Left hindlimb (tissue), 1 donor: ENCODE measurements around the gene FER.
"Not testable (repeated sequence)": the region's sequence is repeated elsewhere in the genome, so short reads cannot be mapped to it uniquely, and the experiment has no call there.

Experiments used
- DNase-seq: peaks from one replicate; pipeline ENCODE4 v3.0.0-alpha.2; 2018

FER gene

DNA sequence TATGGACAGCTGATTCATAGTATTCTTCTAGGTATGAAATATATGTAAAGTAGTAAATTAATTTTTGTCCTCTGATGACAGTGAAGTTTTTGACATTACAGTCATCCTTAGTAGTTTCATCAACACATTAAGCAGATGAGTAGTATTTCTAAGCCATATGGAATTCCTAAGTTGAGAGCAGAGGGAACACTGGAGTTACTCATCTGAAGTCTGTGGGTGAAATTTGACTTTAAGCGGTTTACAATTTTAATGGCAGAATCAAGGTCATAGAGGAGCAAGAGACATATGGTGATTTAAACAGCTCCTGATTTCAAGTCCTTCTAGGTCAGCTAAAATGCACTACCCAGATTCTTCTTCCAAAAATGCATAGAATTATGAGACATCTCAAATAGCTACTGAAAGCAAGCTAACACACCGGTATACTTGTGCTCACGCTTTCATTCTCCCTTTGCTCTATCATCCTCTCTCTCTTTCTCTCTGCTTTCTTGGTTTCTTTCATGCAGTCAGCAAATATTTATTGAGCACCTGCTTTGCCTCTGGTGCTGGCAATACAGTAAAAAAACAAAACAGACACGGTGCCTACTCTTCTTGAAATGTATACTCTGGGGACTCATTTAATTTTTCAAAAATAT lies 235.9 kb downstream of the FER start:
- no peak for DNase-seq

DNA sequence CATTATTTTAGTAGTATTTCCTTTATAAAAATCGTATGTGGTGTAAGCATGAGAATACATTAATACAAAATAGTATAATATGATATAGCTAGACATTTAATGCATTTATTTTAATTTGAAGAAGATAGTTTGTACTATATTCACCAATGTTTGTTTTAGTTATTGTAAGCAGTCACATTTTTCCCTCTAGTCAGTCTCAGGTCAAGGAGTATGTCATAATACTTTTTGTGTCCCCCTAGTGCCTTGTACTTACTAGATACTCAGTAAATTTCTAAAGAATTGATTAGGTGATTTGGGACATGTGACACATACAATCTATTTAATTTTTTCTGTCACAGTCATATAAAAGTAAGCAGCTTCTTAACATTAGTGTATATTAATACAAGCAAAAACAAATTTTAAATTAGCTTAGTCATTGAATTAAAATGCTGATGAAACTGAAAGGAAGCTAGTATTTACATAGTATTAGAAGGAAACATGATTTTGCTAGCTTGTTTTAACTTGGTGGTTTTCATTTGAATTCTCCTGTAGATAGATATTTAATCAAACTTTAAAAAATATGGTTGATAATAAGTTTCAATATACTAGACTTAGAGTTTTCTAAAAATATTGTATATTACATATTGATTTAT lies 242.2 kb downstream of the FER start:
- no peak for DNase-seq

DNA sequence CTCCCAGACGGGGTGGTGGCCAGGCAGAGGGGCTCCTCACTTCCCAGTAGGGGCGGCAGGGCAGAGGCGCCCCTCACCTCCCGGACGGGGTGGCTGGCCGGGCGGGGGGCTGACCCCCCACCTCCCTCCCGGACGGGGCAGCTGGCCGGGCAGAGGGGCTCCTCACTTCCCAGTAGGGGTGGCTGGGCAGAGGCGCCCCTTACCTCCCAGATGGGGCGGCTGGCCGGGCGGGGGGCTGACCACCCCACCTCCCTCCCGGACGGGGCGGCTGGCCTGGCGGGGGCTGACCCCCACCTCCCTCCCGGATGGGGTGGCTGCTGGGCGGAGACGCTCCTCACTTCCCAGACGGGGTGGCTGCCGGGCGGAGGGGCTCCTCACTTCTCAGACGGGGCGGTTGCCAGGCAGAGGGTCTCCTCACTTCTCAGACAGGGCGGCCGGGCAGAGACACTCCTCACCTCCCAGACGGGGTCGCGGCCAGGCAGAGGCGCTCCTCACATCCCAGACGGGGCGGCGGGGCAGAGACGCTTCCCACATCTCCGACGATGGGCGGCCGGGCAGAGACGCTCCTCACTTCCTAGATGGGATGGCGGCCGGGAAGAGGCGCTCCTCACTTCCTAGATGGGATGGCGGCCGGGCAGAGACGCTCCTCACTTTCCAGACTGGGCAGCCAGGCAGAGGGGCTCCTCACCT lies 244.8 kb downstream of the FER start:
- DNase-seq, result not testable (repeated sequence)

DNA sequence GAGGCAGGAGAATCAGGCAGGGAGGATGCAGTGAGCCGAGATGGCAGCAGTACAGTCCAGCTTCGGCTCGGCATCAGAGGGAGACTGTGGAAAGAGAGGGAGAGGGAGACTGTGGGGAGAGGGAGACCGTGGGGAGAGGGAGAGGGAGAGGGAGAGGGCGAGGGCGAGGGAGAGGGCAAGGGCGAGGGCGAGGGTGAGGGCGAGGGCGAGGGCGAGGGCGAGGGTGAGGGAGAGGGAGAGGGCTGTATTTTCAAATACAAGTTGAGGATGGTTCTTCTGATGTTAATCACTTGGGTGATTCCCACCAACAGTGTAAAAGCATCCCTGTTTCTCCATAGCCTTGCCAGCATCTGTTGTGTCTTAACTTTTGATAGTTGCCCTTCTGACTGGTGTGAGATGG lies 245.7 kb downstream of the FER start:
- DNase-seq, result not testable (repeated sequence)

DNA sequence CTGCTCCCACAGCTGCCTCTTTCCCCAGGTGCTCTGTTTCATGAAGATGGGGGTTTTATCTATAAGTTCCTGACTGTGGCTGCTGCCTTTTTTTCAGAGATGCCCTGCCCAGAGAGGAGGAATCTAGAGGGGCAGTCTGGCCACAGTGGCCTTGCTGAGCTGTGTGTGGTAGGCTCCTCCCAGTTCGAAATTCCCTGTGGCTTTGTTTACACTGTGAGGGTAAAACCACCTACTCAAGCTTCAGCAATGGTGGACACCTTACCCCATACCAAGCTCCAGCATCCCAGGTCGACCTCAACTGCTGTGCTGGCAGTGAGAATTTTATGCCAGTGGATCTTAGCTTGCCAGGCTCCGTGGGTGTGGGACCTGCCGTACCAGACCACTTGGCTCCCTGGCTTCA lies 250.0 kb downstream of the FER start:
- no peak for DNase-seq

DNA sequence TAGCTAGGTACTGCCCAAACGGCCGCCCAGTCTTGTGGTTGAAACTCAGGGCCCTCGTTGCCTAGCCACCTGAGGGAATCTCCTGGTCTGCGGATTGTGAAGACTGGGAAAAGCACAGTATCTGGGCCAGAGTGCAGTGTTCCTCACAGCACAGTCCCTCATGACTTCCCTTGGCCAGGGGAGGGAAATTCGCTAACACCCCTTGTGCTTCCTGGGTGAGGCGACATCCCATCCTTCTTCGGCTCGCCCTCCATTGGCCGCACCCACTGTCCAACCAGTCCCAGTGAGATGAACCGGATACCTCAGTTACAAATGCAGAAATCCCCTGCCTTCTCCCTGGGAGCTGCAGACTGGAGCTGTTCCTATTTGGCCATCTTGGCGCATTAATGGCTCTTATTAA lies 250.5 kb downstream of the FER start:
- no peak for DNase-seq

DNA sequence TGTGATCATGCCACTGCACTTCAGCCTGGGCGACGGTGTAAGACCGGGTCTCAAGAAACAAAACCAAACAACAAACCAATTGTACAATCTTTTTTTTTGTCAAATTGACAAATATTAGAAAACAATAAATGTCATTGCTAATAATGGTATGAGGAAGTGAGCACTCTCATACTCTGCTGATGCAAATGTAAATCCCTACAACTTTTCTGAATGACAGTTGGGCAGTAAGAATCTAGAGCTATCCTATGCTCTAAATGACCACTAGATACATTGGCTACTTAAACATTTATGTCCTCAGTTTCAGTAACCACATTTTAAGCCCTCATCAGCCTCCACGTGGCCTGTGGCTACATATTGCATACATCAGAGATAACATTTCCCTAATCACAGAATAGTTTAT lies 256.2 kb downstream of the FER start:
- no peak for DNase-seq

DNA sequence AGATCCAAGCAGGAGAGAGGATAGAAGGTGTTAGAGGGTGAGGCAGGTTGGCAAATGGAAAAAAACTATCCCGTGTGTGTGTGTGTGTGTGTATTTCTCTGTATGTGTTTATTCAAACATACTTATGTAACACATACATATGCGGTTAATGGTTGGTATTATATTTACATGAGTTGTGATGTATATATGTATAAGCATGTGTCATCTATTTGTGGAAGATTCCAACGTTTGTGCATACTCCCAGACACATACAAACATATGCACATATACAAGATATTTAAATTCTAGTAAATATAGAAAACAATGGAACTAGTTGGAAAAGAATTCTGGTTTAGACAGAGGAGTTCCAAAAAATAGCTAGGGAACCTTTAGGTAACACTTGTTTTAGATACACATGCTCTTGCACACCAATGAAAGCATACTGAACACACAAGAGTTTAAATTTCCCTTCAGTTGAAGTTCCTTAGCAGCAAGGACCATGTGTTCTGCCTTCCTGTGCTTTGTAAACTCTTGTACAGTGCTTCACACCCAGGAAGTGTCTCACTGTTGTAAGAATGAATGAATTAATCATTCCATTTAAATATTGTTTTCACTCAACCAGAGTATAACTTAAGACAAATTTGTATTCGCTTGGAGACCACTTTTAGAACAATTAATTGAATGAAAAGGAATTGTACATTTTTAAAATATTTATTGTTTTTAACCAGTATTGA lies 257.8 kb downstream of the FER start:
- no peak for DNase-seq

DNA sequence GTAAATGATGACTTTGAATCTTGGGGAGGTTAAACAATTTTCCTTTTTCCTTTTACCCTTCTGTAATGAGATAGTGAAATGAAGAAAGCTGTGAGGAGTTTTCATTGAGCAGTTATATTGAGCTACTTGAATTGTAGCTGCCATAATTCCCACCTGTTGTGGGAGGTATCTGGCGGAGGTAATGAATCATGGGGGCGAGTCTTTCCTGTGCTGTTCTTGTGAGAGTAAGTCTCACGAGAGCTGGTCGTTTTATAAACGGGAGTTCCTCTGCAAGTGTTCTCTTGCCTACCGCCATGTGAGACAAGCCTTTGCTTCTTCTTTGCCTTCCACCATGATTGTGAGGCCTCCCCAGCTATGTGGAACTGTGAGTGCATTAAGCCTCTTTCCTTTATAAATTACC lies 258.4 kb downstream of the FER start:
- DNase-seq, result no peak

DNA sequence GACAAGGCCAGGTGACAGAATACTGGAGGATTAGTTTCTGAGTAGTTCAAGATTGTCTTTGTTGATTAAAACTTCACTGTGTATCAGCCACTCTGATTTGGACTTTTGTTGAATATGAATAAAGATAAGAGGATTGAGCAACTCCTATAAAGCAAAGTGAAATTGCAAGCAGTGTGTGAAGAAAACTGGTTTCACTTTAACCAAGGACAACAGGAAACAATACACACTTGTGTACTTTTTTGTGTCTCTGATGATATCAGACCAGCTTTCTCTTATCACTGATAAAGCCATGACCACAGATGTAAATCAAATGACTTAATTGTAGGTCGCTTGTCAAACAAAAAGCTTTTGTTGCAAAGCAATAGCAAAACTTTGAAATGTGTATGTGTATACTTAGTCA lies 268.6 kb downstream of the FER start:
- no peak for DNase-seq

DNA sequence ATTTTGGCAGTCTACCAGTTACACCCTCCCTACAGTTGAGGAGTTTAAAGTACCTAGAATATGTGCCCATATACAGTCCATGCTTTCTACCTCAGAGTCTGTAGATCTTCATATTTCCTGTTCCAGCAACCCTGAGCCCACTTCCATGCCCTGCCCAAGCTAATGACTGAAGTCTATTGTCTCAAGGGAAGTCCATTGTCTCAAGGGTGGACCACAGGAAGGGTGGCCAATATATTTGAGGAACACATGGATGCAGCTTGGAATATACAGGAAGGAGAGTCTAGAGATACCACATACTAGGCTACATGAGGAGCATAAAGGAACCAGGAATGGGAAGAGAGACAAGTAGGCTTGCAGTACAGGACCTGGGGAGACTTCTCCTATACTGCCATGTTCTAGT lies 274.4 kb downstream of the FER start:
- DNase-seq, result no peak

DNA sequence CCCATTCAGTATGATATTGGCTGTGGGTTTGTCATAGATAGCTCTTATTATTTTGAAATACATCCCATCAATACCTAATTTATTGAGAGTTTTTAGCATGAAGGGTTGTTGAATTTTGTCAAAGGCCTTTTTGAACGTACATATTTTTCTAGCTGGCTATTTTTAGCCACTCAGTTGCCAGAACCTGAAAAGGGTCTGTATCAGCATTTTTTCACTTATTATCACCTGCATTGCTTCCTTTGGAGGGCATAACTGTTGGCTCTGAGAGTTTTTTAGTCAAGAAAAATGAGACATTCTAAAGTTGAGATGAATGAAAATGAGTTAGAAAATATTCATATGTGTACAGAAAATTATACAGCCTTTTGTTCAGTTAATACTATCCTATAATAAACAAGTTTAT lies 278.0 kb downstream of the FER start:
- DNase-seq, result not testable (repeated sequence)

DNA sequence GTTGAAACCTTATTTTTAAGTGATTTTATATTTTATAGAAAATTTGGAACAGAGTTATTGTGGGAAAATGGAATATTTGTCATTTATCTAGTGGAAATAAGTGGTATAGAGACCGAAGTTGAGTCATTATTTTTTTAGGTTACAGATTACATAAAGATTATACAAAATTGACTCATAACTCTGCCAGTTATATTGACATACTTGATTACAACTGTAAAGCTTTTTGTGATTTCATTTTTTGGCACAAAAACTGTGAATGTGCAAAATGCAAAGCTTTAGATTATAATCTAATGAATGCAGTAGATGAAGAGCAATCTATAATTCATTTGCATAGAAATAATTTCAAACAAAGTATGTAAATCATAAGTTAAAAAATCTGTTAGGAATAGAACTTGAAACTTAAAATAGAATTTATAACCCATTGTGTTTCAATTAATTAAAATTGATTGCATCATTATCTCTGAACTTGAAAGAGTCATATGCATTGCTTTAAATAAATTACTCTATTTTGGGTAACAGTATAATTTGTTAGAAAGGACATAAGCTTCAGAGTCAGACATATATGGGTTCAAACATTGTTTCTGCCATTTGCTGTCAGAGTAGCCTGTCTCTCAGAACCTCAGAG lies 280.4 kb downstream of the FER start:
- DNase-seq, result no peak

DNA sequence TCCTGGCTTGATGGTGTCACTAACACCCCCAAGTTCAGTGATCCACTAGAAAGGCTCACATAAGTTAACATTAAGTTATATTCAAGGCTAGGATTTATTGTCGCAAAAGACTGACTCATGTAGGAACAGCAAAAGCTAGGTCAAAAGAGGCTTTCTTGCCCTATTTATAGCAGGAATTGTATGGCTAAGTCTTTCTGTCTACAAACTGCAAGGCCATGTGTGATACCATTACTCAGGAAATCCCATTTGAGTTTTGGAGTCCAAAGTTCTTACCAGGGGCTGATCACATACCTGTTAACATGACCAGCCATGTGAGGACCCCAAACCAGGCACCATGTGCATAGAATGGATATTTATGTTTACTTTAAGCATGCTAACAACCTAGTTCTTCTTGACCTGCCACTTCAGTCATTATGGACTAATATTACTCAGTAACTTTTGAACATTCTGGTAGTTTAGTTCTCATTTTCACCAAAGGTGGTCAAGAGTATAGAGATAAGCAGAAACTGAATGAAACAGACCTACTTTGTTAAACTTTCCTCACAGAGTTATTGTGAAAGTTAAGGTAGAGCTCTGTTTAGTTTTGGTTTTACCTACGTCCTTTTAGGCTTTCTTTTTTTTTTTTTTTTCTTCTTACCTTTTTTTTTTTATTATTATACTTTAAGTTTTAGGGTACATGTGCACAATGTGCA lies 281.1 kb downstream of the FER start:
- DNase-seq, result no peak

DNA sequence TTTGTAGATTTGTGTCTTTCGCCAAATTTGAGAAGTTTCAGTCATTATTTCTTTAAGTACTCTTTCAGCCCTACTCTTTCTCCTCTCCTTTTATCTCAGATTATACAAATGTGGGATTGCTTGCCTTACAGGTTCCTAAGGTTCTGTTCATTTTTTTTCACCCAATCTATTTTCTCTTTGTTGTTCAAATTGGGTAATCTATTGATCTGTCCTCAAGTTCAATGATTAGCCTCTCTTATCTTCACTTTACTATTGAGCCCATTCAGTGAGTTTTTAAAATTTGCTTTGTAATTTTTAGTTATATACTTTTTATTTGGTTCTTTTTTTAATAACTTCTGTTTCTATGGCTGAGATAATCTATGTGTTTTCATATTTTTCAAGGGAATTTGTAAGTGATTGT lies 282.1 kb downstream of the FER start:
- no peak for DNase-seq

DNA sequence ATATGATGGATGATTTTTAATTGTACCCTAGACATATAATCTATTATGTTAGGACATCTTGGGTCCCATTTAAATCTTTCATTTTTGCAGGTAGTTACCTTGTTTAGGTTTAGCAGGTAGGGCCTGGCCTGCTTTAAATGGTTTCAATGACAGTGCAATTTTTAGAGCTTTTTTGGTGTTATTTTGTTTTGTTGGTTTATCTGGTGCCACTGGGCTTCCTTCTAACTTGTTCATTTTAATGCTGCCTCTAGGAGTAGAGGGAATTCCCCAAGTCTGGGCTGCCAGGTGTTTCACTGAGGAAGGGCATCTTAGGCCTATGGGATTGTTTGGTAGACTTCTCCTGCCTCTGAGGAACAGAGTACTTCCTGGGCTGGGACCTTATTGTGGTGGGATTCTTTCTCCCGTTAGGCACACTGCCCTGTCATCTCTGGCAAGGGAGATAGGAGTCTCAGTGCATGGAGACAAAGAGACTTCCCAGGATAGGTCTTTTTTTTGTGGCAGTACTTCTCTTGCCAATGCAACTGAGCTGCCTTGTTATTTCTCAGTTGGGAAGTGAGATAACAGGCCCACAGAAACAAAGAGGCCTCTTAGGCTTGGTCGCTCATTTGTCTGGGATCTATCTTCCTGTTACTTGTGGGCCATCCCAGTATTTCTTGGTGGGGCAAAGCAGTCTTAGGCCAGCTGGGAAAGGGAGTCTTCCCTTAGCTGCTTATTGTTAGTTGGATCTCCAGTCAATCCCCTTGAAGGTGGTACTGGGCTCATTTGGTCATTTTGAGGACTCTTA lies 282.9 kb downstream of the FER start:
- DNase-seq, result no peak

DNA sequence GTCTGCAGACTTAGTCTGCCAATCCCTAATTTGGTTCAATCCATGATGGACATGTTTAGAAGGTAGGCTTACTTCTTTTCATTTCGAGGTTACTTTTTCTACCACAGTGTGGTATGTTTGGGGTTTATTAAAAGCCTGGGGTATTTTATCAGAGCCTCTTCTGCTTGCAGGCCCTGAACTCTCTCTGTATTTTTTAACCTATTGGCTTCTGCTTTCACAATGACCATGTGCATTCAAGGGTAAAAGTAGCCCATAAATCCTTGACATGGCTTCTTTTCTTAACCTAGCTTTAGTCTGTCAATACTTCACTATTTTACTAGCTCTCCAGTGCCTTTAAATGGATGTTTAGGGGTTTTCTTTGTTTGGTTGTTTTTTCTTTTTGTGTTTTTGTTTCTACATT lies 286.6 kb downstream of the FER start:
- DNase-seq, result no peak

DNA sequence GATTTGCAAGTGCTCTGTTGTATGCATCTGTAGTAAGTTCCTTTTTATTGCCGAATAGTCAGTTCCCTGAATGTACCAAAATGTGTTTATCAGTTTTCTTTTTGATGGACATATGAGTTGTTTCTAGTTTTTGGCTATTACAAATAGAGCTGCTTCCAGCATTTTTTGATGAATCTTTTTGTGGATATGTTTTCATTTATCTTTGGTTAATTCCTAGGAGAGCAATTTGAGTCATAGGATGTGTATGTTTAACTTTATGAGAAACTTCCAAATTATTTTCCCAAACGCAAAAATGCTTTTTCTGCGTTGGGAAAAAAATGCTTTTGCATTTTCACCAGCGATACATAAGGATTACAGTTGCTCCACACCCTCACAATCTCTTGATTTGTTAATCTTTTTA lies 287.7 kb downstream of the FER start:
- no peak for DNase-seq

DNA sequence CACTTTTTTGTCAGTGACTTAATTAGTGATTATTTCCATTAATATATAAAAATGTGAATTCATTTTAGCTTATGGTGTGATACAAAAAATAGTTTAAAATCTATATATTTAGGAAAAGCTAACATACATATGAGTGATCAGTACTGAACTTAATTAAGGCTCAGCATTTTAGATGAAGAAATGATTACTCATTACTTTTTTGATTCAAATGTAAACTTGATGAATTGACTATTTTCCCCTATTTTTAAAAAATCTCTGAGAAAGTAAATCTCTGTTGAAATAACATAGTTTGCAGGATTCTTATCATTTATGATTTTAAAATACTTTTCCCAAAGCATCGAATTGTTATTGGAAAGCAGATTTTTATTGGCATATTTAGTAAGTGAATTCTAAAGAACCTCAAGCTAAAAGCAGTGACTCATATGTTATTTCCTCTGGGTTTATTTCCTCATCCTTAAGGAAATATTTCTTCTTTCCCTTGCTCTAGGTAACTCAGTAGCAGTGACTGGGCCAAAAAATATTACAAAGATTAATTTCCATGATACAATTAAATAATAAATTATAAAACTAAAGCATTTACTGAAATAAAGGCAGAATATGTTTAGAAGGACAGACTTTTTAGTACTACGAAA lies 290.6 kb downstream of the FER start:
- no peak for DNase-seq

DNA sequence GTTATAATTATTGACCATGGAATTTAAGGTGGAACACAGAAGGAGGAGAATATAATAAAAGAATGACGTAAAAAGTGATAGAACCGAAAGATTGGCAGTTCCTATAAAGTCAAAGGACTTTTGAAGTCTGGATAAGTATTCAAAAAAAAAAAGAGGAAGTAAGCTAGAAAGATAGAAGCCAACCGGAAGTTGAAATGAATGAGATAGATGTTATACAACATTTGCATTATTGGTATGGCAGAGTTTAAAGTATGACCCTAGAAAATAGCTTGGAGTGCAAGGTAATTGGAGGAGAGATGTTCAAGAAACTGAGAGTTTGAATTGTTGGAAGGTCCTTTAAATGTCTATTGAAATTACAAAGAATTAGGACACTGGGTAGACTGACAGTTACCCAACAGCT lies 293.6 kb downstream of the FER start:
- DNase-seq, result no peak

DNA sequence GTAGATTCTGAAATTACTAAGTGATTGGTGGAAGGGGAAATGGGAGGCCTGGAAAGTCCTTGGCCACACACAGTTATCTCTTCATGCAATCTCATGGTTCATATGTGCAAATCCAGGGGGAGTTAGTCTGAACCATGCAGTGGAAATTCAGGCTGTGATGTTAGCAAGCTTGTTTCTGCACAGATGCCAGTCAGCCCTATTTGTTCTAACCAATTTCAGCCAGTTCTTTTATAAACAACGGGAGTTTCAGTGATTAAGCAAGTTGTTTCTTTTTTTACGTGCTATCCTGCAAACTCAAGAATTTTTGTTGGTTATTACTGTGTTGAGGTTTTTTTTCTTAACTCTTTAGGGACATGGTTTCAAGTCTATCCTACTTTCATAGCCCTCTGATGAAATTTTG lies 298.0 kb downstream of the FER start:
- DNase-seq, result no peak

DNA sequence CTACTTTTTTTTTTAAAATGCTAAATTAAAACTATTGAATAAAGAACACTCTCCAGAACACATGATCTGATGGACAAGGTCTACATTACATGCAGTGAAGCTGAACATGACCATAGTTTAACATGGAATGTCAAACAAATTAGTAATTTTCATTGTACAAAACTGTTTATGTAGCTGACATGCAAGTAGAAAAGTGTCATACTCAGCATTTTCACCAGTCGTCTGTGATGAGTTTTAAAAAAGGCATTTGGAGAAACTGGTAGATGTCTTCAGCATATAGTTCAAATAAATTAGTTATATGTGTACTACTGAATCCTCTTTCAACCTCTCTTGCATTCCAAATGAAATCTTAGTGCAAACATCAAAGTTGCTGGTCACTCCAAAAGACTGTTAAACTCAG lies 301.9 kb downstream of the FER start:
- DNase-seq, result no peak
